Memory B cell (primary cell): ENCODE results near the gene NDUFC2.
"Not testable (repeated sequence)": the region's sequence is repeated elsewhere in the genome, so short reads cannot be mapped to it uniquely, and the experiment has no call there.

Experiments
- ATAC-seq: fragments of 150-1000 bp; cut with Tn5 transposase; 2 replicates; pipeline ENCODE4 v1.10.0; 2021; ENCODE audit warnings: low read depth, mild to moderate bottlenecking, moderate library complexity
- DNase-seq, 2 donors: peaks; one replicate each; pipeline ENCODE4 v3.0.0; 2022; ENCODE audit warnings: low spot score in 2 of 2
- H3K27ac Mint-ChIP-seq: one replicate; pipeline ENCODE4 v1.8.0; 2022; ENCODE audit warnings: mild to moderate bottlenecking, moderate library complexity, mixed read lengths
- H3K27me3 Mint-ChIP-seq: one replicate; pipeline ENCODE4 v1.8.0; 2022; ENCODE audit warnings: mixed read lengths
- H3K36me3 Mint-ChIP-seq: one replicate; pipeline ENCODE4 v1.8.0; 2022; ENCODE audit warnings: mild to moderate bottlenecking, mixed read lengths
- H3K4me1 Mint-ChIP-seq: one replicate; pipeline ENCODE4 v1.8.0; 2022; ENCODE audit warnings: mixed read lengths
- H3K4me3 Mint-ChIP-seq: one replicate; pipeline ENCODE4 v1.8.0; 2022; ENCODE audit warnings: mild to moderate bottlenecking, moderate library complexity, mixed read lengths
- H3K9me3 Mint-ChIP-seq: one replicate; pipeline ENCODE4 v1.8.0; 2022; ENCODE audit warnings: mixed read lengths

Gene NDUFC2

DNA sequence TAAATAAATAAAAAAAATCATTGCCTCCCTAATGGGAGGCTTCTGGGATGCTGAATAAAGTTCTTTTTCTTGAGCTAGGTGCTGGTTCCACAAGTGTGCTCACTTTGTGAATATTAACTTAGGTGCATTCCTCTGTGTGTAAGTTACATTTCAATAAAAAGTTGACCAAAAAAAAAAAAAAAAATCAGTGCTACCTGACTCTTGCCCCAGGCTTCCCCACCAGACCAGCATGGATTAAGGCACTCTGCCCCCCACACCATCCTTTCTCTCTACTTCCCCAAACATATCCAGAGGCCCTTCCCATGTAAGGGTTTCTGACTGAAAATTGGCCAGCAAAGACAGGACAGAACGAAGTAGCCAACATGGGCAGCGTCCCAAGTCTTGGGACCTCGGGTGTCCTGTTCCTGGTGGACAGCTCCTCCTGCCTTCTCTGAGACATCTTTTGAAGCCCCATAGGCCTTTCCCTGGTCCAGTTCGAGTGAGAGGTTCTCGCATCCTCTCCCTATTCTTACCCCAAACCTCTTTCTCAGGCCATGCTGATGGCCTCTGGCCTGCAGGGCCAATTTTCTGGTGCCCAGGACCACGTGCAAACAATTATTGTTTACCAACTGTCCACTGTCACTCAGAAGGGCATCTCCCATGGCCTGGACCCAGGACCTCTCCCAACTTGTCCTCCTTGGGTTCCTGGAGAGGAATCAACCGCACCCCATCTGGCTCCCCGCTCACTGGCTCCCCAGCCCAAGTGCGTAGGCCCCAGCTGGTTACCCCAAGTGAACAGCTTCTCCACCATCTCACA is 41.6 kb downstream of the NDUFC2 start:
- Mint-ChIP-seq H3K36me3 (peaks cover 2% of the 10 kb centered on the region), H3K27me3 (peaks cover 8% of the 10 kb centered on the region), H3K4me1 (peaks cover 12% of the 10 kb centered on the region), H3K9me3 (no peaks in the 10 kb centered on the region), H3K27ac (no peak overlapping the region), H3K4me3 (no peak overlapping the region)
- ATAC-seq (no peak), DNase-seq (no peak)

DNA sequence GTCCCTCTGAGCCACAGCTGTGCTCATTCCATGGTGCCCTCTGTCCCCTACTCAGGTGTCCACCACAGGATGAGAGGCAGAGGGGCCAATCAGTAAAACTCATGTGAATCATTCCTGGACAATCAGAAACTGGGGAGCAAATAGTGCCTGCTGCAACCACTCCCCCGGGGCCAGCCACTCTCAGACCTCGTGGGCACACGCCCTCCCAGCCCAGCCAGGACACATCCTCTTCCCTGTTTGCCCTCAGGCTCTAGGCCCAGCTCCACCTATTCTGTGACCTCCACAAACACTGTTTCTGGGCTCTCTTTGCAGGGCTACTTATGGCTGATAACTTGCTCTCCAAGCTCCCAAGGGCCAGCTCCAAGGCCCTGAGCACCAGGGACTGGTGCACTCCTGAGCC is 42.6 kb downstream of the NDUFC2 start:
- no peak overlapping the region for H3K27ac Mint-ChIP-seq
- ATAC-seq (no peak), DNase-seq (no peak)
- no peaks in the 10 kb centered on the region for H3K9me3 Mint-ChIP-seq
- peaks cover 12% of the 10 kb centered on the region for H3K4me1 Mint-ChIP-seq
- H3K36me3 Mint-ChIP-seq = peaks cover 2% of the 10 kb centered on the region
- peaks cover 5% of the 10 kb centered on the region for H3K27me3 Mint-ChIP-seq
- H3K4me3 Mint-ChIP-seq = no peak overlapping the region

DNA sequence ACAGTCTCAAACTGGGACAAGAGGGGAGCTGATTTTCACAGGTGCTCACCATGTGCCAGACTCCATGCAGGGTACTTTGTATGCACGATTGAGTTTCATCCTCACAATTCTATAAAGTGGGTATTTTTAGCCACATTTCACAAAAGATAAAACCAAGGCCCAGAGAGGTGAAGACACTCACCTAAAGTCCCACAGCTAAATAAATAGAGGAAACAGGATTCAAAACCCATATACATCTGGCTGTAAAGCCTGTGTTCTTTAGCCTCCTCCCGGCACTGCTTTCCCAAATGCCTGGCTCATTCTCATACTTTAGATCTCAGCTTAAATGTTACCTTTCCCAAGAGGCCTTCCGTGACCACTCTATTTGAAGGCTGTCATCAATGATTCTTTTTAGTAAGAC is 43.3 kb downstream of the NDUFC2 start:
- DNase-seq = no peak
- Mint-ChIP-seq H3K36me3 (no peaks in the 10 kb centered on the region), H3K27ac (no peak overlapping the region), H3K4me1 (peaks cover 14% of the 10 kb centered on the region), H3K9me3 (no peaks in the 10 kb centered on the region), H3K27me3 (peaks cover 3% of the 10 kb centered on the region), H3K4me3 (no peak overlapping the region)
- ATAC-seq = no peak

DNA sequence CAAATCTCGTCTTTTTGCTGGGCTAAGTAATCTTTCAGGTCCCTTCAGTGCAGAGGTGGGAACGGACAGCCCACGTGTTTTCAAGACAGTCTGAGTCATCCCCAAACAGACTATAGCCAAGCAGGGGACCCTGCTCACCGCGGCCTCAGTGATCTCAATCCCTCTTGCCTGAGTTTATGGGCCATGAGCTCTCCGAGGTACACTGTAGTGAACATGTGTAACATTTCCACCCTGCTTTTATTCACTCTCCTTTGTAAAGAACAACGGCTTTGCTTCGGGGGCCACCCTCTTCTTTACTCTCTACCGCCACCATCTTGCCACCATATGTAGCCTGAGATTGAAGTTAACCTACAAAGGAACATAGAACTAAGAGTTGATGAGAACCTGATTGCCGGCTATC is 45.0 kb downstream of the NDUFC2 start:
- Mint-ChIP-seq H3K27ac (no peak overlapping the region), H3K36me3 (no peaks in the 10 kb centered on the region), H3K4me3 (no peak overlapping the region), H3K9me3 (no peaks in the 10 kb centered on the region), H3K27me3 (peaks cover 3% of the 10 kb centered on the region), H3K4me1 (peaks cover 7% of the 10 kb centered on the region)
- ATAC-seq (no peak), DNase-seq (no peak)

DNA sequence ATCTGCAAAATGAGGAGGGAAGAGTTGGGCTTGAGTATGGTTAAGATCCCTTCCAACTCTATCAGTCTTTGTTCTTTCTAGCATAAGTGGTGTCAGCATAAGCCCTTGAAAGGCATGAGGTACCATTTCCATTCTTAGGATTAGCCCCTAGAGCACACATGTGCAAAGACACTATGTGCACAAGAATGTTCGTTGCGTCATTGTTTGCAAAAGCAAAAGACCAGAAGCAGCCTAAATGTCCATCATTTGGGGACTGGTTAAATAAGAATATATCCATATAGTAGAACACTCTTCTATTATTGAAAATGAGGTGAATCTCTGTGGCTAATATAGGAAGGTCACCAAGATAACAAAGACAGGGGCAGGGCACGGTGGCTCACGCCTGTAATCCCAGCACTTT is 46.6 kb downstream of the NDUFC2 start:
- ATAC-seq (no peak), DNase-seq (no peak)
- no peak overlapping the region for H3K27ac Mint-ChIP-seq
- H3K36me3 Mint-ChIP-seq = no peaks in the 10 kb centered on the region
- peaks cover 7% of the 10 kb centered on the region for H3K4me1 Mint-ChIP-seq
- H3K27me3 Mint-ChIP-seq = peaks cover 3% of the 10 kb centered on the region
- no peaks in the 10 kb centered on the region for H3K9me3 Mint-ChIP-seq
- no peak overlapping the region for H3K4me3 Mint-ChIP-seq

DNA sequence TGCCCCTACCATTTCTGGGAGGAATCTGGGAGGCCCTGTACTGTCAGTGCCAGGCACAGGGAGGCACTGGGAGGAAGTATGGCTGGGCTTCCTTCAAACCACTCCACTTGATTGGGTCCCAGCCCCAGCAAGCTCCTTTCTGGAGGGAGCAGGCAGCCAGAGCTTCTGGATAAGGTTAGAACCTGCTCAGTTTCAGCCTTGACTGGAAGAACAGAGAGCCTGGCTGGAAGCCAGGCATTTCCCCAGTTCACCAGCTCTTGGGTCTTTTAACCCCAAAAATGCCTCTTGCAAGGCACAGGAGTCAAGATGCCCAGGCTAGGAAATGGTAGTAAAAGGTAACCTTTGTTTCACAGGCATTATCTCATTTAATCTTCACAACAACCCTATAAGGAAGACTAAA is 47.6 kb downstream of the NDUFC2 start:
- Mint-ChIP-seq H3K4me3 (no peak overlapping the region), H3K27ac (no peak overlapping the region), H3K9me3 (peaks cover 2% of the 10 kb centered on the region), H3K27me3 (peaks cover 5% of the 10 kb centered on the region), H3K36me3 (no peaks in the 10 kb centered on the region), H3K4me1 (peaks cover 7% of the 10 kb centered on the region)
- ATAC-seq (no peak), DNase-seq (no peak)

DNA sequence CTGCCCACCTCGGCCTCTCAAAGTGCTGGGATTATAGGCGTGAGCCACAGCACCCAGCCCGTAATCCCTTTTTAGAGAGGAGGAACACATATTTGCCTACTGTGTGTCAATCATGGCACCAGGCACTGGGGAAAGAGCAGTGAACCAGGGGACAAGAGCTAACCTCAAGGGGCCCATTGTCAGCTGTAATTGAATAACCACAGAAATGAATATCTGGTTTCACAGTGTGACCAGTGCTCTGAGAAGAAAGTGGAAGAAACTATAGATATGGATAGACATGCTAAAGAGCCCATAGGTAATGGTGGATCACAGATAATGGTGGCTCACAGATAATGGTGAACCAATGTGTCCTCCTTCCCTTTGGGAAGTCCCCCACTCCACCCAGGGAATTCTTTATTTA is 48.0 kb downstream of the NDUFC2 start:
- Mint-ChIP-seq H3K27me3 (peaks cover 5% of the 10 kb centered on the region), H3K27ac (no peak overlapping the region), H3K4me1 (peaks cover 7% of the 10 kb centered on the region), H3K4me3 (no peak overlapping the region), H3K36me3 (no peaks in the 10 kb centered on the region), H3K9me3 (peaks cover 2% of the 10 kb centered on the region)
- no peak for DNase-seq
- ATAC-seq = no peak

DNA sequence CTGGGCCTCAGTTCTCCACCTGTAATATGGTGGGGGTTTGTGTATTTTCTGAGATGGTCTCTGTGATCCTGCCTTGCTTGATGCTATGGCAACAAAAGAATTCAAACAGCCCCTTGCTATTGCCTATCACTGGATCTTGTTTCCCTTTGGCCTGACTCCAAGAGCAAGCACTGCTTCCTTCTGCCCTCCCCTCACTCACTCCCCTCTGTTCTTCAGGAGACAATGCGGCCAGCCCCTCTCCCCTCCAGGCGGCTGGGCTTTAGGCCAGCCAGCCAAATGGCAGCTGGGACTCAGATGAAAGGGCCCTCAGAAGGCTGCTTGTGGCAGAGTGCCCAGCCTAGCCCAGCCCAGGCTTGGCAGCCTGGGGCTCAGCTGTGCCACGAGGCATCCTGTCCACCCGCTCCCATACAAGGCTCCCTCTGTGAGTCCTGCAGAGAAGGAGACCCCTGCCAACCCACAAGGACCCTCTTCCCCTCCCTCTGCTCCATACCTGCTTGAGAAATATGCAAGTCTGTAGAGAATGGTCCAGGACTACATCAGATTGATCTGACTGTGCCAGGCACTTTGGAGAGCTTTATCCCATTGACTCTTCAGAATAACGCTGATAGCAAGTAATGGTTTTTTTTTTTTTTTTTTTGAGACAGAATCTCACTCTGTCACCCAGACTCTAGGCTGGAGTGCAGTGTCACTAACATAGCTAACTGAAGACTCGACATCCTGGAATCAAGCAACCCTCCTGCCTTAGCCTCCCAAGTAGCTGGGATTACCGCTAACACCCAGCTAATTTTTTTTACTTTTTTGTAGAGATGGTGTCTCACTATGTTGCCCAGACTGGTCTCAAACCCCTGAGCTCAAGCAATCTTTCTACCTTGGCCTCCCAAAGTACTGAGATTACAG is 49.0 kb downstream of the NDUFC2 start:
- H3K36me3 Mint-ChIP-seq = no peaks in the 10 kb centered on the region
- ATAC-seq (no peak), DNase-seq (no peak)
- no peak overlapping the region for H3K27ac Mint-ChIP-seq
- no peak overlapping the region for H3K4me3 Mint-ChIP-seq
- peaks cover 7% of the 10 kb centered on the region for H3K4me1 Mint-ChIP-seq
- H3K27me3 Mint-ChIP-seq = peaks cover 5% of the 10 kb centered on the region
- peaks cover 2% of the 10 kb centered on the region for H3K9me3 Mint-ChIP-seq

DNA sequence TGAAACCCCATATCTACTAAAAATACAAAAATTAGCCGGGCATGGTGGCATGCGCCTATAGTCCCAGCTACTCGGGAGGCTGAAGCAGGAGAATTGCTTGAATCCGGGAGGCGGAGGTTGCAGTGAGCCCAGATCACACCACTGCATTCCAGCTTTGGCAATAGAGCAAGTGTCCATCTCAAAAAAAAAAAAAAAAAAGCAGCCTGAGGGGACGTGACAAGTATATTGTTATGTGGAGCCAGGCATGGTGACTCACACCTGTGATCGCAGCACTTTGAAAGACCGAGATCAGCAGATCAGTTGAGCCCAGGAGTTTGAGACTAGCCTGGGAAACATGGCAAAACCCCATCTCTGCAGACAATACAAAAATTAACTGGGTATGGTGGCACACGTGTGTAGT is 51.2 kb downstream of the NDUFC2 start:
- not testable (repeated sequence) for H3K9me3 Mint-ChIP-seq, H3K27me3 Mint-ChIP-seq, DNase-seq, H3K4me3 Mint-ChIP-seq, H3K4me1 Mint-ChIP-seq, ATAC-seq, H3K36me3 Mint-ChIP-seq, H3K27ac Mint-ChIP-seq

DNA sequence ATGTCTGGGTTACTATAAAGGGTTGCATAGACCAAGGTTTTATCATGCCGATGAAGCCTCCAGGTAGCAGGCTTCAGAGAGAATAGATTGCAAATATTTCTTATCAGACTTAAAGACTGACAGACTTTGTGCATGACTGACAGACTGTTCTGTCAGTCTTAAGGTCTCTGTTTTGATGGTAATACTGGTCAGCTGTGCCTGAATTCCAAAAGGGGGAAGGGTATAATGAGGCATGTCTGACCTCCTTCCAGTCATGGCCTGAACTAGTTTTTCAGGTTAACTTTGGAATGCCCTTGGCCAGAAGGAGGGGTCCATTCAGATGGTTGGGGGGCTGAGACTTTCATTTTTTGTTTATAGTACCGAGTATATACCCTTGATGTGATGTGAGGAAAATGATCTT is 51.9 kb downstream of the NDUFC2 start:
- no peak for ATAC-seq
- peaks cover 4% of the 10 kb centered on the region for H3K27me3 Mint-ChIP-seq
- no peak for DNase-seq

DNA sequence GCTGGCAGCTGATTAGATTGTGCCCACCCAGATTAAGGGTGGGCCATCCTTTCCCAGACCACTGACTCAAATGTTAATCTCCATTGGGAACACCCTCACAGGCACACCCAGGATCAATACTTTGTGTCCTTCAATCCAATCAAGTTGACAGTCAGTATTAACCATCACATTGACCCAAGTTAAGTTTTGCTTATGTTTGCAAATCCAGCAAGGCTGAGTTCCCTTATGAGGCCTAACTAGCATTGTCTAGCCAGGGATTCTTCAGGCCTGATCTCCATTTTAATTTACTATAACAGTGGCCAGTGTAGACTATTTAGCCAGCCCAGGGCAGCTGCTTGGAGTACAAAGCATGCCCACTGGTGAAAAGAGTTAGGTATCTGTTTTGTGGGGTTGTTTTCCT is 54.3 kb downstream of the NDUFC2 start:
- Mint-ChIP-seq H3K36me3 (no peaks in the 10 kb centered on the region), H3K9me3 (peaks cover 2% of the 10 kb centered on the region), H3K27ac (no peak overlapping the region), H3K27me3 (peaks cover 15% of the 10 kb centered on the region), H3K4me1 (peaks cover 3% of the 10 kb centered on the region), H3K4me3 (no peak overlapping the region)
- DNase-seq (no peak), ATAC-seq (no peak)

More for the DNA sequence above, 51.9 kb downstream of the NDUFC2 start:
- peaks cover 2% of the 10 kb centered on the region for H3K9me3 Mint-ChIP-seq
- no peak overlapping the region for H3K27ac Mint-ChIP-seq
- H3K4me1 Mint-ChIP-seq = peaks cover 3% of the 10 kb centered on the region
- no peaks in the 10 kb centered on the region for H3K36me3 Mint-ChIP-seq
- H3K4me3 Mint-ChIP-seq = no peak overlapping the region

DNA sequence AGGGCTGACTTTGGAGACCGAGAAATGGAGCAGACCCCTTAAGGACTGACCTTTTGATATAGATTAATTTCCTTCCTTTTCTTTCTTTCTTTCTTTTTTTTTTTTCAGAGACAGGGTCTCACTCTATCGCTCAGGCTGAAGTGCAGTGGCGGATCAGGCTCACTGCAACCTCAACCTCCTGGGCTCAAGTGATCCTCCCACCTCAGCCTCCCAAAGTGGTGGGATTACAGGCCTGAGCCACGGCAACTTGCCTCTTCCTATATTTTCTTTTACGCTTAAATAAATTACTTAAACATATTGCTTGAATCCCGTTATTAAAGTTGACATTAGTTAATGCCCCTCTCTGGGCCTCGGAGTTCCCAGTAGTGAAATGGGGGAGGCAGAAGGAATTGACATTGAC is 56.2 kb downstream of the NDUFC2 start:
- no peak overlapping the region for H3K4me3 Mint-ChIP-seq
- DNase-seq (no peak), ATAC-seq (no peak)
- H3K9me3 Mint-ChIP-seq = peaks cover 2% of the 10 kb centered on the region
- H3K4me1 Mint-ChIP-seq = peaks cover 3% of the 10 kb centered on the region
- no peaks in the 10 kb centered on the region for H3K36me3 Mint-ChIP-seq
- H3K27ac Mint-ChIP-seq = no peak overlapping the region
- peaks cover 15% of the 10 kb centered on the region for H3K27me3 Mint-ChIP-seq

DNA sequence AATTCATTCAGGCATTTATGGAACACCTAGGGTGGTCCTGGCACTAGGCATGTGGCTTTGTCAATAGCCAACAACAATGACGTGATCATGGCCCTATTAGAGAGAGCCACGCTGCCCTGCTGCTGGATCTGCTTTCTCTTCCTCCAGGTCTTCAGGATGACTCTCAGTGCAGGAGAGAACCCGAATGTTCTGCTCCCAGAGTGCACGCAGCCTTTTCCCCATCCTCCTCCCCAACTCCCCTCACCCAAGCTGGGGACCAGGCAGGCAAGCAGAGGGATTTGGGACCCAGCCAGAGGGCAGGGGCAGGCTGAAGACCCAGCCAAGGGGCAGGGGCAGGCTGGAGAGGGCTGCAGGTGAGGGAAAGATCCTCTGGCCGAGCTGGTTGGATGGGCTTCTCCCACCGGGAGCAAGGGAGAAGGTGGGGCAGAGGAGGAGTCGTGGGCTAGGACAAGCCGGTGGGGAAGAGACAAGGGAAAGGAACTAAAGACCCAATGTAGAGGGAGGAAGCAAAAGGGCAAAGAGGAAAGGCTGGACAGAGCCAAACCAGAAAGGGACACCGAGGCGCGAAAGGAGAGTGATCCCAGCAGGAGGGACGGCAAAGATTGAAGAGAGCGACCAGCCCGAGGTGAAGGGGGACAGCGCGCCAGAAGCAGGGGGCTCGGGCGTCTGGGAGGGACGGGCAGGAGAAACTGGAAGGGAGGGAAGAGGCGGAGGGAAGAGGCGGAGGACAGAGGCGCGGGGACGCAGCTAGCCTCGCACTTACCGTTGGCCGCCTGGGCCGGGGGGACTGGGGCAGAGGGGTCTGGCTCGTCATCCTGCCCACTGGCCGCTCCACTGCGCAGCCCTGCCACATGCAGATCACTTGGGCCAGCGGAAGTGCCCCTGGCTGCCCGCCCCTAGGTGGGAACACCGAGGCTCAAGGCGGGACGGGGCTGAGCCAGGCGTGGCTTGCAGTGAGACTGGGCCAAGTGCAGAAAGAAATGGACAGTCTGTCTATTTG is 57.0 kb downstream of the NDUFC2 start, which contains the start of gene KCTD14:
Gene KCTD14 (minus strand): TSS at position 880 of the 1,000 bp plus-strand sequence. CDS start 27 bp downstream, at position 853.
- Mint-ChIP-seq H3K27ac (no peak within 1 kb of the TSS), H3K4me3 (no peak within 1 kb of the TSS), H3K27me3 (peaks cover 16% of the 10 kb centered on the region), H3K4me1 (peaks cover 3% of the 10 kb centered on the region), H3K36me3 (no peaks in the 10 kb centered on the region), H3K9me3 (peaks cover under 1% of the 10 kb centered on the region)
- DNase-seq (no peak), ATAC-seq (no peak)
